ENCODE measurements around the gene NAPSA. TPM values are rescaled to one million over a fixed set of nuclear protein-coding genes. Genes with fewer than 3 reads are reported as not detected.

Gene NAPSA
- 4.2 TPM for polyA plus RNA-seq

DNA sequence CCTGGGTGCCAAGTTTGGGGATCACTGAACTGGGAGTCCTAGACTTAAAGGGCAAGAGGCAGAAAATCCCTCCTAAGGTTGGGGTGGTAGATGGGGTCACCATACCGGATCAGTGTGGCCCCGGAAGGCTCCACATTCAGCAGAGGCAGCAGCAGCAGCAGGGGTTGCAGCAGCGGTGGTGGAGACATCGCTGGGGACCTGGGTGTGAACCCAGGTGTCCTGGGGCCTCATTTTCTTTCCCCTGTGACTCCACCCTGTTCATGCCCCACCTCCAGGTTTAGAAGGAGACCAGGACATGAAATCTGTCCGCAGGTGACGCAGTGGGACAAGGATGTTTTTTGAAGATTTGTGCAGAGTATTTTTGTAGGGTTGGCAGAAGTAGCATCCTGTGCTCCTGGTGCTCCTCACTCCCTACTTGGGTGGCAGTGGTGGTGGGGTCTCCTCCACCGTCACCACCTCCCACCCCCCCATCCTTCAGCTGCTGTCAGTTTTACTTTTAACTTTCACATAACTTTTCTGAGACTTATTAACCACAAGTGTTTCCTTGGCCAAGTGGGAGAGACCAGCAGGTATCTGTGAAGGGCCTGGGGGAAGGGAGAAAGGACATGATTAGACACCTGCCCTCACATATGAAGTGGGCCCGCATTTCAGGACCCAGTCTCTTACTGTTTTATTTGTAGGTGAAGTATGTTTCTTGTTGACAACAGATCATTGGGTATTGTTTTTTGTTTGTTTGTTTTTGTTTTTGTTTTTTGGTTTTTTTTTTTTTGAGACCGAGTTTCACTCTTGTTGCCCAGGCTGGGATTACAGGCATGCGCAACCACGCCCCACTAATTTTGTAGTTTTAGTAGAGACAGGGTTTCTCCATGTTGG is at the start of gene NAPSA:
TSS of gene NAPSA (minus strand) at position 206 of the 873 bp plus-strand sequence. CDS start at position 188, 18 bp downstream.
- no peaks in the 10 kb centered on the region for H3K36me3 Mint-ChIP-seq
- peaks cover 34 to 45% (median 42%) of the 10 kb centered on the region in 3 donors for H3K4me1 Mint-ChIP-seq
- H3K9me3 Mint-ChIP-seq, result no peaks in the 10 kb centered on the region
- no peaks in the 10 kb centered on the region for H3K27me3 Mint-ChIP-seq
- peak within 1 kb of the TSS in 3 of 4 donors; percentile 69 to 82 (median 78) for H3K4me3 Mint-ChIP-seq
- H3K27ac Mint-ChIP-seq, result peak within 1 kb of the TSS; percentile 83 to 88 (median 87)

GRCh38 chr19:50413531-50413930 is 48.1 kb upstream of the NAPSA start:
- peak overlapping the region in 1 of 4 donors; percentile 56 for H3K4me3 Mint-ChIP-seq
- H3K27ac Mint-ChIP-seq, result peak overlapping the region in 1 of 3 donors; percentile 62
- no peaks in the 10 kb centered on the region for H3K27me3 Mint-ChIP-seq
- peaks cover 8 to 14% (median 8%) of the 10 kb centered on the region in 3 donors for H3K4me1 Mint-ChIP-seq
- H3K36me3 Mint-ChIP-seq, result peaks cover 2% of the 10 kb centered on the region
- no peaks in the 10 kb centered on the region for H3K9me3 Mint-ChIP-seq

DNA sequence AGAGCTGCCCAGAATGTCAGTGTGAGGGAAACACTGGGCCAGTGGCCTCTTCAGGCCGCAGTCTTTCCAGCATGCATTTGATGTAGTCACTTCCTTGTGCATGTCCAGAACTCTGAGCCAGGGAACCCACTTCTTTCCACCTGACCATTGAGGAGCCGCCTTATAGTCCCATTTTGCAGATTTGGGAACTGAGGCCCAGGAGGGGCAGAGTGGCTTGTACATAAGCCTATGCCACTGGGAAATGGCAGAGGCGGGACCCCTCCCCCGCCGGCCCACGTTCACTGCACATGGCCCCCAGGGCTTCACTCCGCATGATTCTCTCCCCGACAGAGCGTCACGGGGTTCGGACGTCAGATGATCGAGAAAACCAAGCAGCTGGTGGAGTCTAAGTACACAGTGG is 47.7 kb upstream of the NAPSA start:
- Mint-ChIP-seq H3K4me3 (peak overlapping the region in 1 of 4 donors; percentile 56), H3K9me3 (no peaks in the 10 kb centered on the region), H3K4me1 (peaks cover 8 to 13% (median 8%) of the 10 kb centered on the region in 3 donors), H3K27ac (peak overlapping the region in 1 of 3 donors; percentile 62), H3K36me3 (peaks cover 2% of the 10 kb centered on the region), H3K27me3 (no peaks in the 10 kb centered on the region)

DNA sequence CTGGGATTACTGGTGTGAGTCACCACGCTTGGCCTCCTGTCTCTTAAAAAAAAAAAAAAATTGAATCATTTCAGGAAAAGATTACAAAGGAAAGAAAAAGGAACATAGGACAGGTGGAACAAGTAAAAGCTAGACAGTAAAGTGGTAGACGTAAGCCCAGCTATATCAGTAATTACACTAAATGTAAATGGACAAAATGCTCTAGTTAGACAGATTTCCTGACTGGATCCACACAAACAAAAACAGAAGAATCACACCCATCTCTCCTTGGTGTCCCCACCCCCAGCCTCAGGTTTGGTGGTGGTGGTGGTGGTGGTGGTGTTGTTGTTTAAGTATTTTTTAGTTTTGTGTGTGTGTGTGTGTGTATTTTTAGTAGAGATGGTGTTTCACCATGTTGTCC is 47.0 kb upstream of the NAPSA start:
- Mint-ChIP-seq H3K9me3 (no peaks in the 10 kb centered on the region), H3K27ac (peak overlapping the region in 1 of 3 donors; percentile 62), H3K27me3 (no peaks in the 10 kb centered on the region), H3K4me3 (peak overlapping the region in 1 of 4 donors; percentile 56), H3K4me1 (peaks cover 8 to 13% (median 8%) of the 10 kb centered on the region in 3 donors), H3K36me3 (peaks cover 2% of the 10 kb centered on the region)

DNA sequence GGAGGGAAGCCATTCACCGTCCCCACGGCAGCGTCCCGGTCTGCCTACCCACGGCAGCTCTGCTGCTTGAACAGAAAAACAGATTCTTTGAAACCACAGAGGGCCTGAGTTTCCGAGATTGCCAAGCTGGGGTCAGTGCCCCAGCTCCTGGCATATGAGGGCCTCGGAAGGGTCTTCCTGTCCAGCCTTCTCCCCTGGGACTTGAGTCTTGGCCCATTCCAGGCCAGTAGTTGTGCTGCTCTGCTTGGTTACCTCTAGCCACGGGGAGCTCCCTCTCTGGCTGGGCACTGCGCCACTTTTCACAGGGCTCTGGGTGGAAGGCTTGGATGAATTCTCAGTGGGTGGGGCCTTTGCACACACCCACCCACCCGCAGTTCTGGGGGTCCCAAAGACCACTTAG is 44.7 kb upstream of the NAPSA start:
- H3K4me1 Mint-ChIP-seq, result peaks cover 6 to 8% (median 7%) of the 10 kb centered on the region in 3 donors
- no peaks in the 10 kb centered on the region for H3K9me3 Mint-ChIP-seq
- H3K36me3 Mint-ChIP-seq, result peaks cover 4% of the 10 kb centered on the region
- H3K27me3 Mint-ChIP-seq, result no peaks in the 10 kb centered on the region
- peak overlapping the region in 1 of 4 donors; percentile 23 for H3K4me3 Mint-ChIP-seq
- peak overlapping the region in 2 of 3 donors; percentile 13 to 70 for H3K27ac Mint-ChIP-seq

DNA sequence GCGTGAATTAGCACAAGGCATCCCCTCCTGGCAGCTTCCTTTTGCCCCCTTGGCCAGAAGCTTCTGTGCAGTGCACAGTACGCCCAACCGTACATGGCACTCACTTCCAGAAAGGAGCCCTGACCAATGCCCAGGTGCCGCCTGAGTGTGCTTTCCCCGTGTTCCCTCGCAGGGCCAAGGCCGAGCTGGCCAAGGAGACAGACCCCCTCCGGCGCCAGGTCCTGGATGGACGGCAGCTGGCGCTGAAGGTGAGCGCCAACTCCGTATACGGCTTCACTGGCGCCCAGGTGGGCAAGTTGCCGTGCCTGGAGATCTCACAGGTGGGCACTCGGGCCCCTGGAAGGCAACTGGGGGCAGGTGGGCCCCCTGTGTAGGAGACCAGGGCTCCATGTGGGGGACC is 43.9 kb upstream of the NAPSA start:
- Mint-ChIP-seq H3K9me3 (no peaks in the 10 kb centered on the region), H3K4me3 (no peak overlapping the region), H3K27ac (peak overlapping the region in 1 of 3 donors; percentile 70), H3K36me3 (peaks cover 4% of the 10 kb centered on the region), H3K4me1 (peaks cover under 1 to 2% (median 1%) of the 10 kb centered on the region in 3 donors), H3K27me3 (no peaks in the 10 kb centered on the region)

GRCh38 chr19:50406829-50407228 is 41.4 kb upstream of the NAPSA start:
- H3K36me3 Mint-ChIP-seq, result peaks cover 7% of the 10 kb centered on the region
- peaks cover 0 to 2% (median 0%) of the 10 kb centered on the region in 3 donors for H3K4me1 Mint-ChIP-seq
- H3K9me3 Mint-ChIP-seq, result no peaks in the 10 kb centered on the region
- no peaks in the 10 kb centered on the region for H3K27me3 Mint-ChIP-seq
- H3K27ac Mint-ChIP-seq, result no peak overlapping the region
- no peak overlapping the region for H3K4me3 Mint-ChIP-seq

GRCh38 chr19:50406156-50406820 is 40.8 kb upstream of the NAPSA start:
- Mint-ChIP-seq H3K36me3 (peaks cover 7% of the 10 kb centered on the region), H3K4me3 (no peak overlapping the region), H3K27me3 (no peaks in the 10 kb centered on the region), H3K27ac (no peak overlapping the region), H3K9me3 (no peaks in the 10 kb centered on the region), H3K4me1 (peaks cover 0 to 2% (median 0%) of the 10 kb centered on the region in 3 donors)

- Mint-ChIP-seq H3K4me1 (peaks cover 0 to 3% (median 1%) of the 10 kb centered on the region in 3 donors), H3K9me3 (no peaks in the 10 kb centered on the region), H3K4me3 (no peak overlapping the region), H3K36me3 (peaks cover 5% of the 10 kb centered on the region), H3K27me3 (no peaks in the 10 kb centered on the region), H3K27ac (no peak overlapping the region)
Observed at GRCh38 chr19:50402544-50403301, 37.3 kb upstream of the NAPSA start.

GRCh38 chr19:50401605-50402450 is 36.4 kb upstream of the NAPSA start:
- H3K4me3 Mint-ChIP-seq, result no peak overlapping the region
- peaks cover 0 to 3% (median 3%) of the 10 kb centered on the region in 3 donors for H3K4me1 Mint-ChIP-seq
- no peaks in the 10 kb centered on the region for H3K27me3 Mint-ChIP-seq
- no peak overlapping the region for H3K27ac Mint-ChIP-seq
- no peaks in the 10 kb centered on the region for H3K9me3 Mint-ChIP-seq
- peaks cover 5% of the 10 kb centered on the region for H3K36me3 Mint-ChIP-seq

DNA sequence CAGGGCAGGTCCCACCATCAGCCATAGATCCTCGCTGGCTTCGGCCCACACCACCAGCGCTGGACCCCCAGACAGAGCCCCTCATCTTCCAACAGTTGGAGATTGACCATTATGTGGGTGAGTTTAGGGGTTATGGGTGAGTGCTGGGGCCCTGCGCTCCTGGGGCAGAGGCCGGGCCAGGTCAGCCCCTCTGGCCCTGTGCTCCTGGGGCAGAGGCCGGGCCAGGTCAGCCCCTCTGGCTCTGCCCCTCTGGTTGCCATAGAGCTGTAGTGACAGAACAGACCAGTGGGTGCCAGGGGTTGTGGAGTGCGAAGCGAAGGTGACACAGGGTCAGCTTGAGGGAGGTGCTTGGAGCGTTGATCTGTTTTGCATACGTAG is 33.9 kb upstream of the NAPSA start:
- Mint-ChIP-seq H3K9me3 (no peaks in the 10 kb centered on the region), H3K4me3 (no peak overlapping the region), H3K27ac (peak overlapping the region in 1 of 3 donors; percentile 28), H3K4me1 (peaks cover 0 to 5% (median 4%) of the 10 kb centered on the region in 3 donors), H3K36me3 (peaks cover 3% of the 10 kb centered on the region), H3K27me3 (no peaks in the 10 kb centered on the region)

DNA sequence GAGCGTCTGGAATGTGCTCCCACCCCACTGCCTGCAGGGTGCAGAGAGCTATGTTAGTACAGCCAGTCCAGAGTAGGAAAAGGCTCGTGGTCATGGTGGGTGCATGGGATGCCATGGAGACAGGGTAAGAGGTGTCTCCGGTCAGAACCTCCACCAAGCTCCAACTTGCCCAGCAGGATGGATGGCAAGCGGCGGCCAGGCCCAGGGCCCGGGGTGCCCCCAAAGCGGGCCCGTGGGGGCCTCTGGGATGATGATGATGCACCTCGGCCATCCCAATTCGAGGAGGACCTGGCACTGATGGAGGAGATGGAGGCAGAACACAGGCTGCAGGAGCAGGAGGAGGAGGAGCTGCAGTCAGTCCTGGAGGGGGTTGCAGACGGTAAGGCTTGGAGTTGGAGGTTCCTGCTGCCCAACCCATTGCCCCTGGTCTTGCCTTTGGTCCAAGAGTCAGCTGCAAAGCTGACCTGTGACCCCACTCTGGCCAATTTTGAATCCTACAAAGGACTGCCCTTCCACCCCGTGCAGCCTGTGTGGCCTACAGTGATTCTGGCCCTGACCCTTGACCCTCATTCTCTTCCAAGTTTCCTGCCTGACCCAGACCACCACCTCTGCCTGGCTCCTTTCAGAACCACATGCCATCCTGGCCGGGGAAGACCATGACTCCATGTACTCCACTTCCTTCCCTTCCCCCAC is 33.4 kb upstream of the NAPSA start:
- H3K4me3 Mint-ChIP-seq, result no peak overlapping the region
- H3K27me3 Mint-ChIP-seq, result no peaks in the 10 kb centered on the region
- H3K9me3 Mint-ChIP-seq, result no peaks in the 10 kb centered on the region
- peaks cover 0 to 5% (median 4%) of the 10 kb centered on the region in 3 donors for H3K4me1 Mint-ChIP-seq
- peaks cover 5% of the 10 kb centered on the region for H3K36me3 Mint-ChIP-seq
- H3K27ac Mint-ChIP-seq, result no peak overlapping the region

- peaks cover 0 to 4% (median 4%) of the 10 kb centered on the region in 3 donors for H3K4me1 Mint-ChIP-seq
- no peak overlapping the region for H3K4me3 Mint-ChIP-seq
- H3K27ac Mint-ChIP-seq, result peak overlapping the region in 1 of 3 donors; percentile 47
- peaks cover 8% of the 10 kb centered on the region for H3K36me3 Mint-ChIP-seq
- no peaks in the 10 kb centered on the region for H3K27me3 Mint-ChIP-seq
- H3K9me3 Mint-ChIP-seq, result no peaks in the 10 kb centered on the region
Observed at GRCh38 chr19:50394017-50394416, 28.6 kb upstream of the NAPSA start.

All from IgD-negative memory B cell (primary cell).